Measurements from ENCODE around the gene RCE1.
"Not testable (repeated sequence)": the region's sequence is repeated elsewhere in the genome, so short reads cannot be mapped to it uniquely, and the experiment has no call there.

RCE1 gene

DNA sequence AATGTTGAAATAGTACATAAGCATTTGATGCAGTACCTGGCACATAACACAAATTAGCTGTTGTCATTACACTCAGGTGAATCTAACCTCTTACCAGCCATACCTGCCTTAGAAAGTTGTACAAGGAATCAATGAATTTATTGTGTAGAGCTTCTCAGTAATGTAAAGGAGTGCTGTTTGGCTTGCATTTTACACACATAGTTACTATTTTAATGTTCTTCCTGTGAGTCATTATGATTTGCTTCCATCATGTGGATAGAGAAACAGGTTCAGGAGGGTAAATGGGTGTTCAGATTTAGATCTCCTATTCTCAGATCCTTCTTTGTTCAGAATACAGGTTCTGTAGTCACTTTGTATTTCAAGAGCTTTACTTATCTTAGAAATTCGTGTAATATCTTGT, 27.6 kb upstream of the RCE1 start:
- DNase-seq (ENCODE audit: low read depth, low spot score): no peak
- H3K4me3 ChIP-seq (ENCODE audit: low read depth, low read length): no peak overlapping the region
- ChIA-PET CTCF (interaction anchor here (0.6 to 3.3 kb wide), 2 partner anchors 18 to 20 kb away, joined by 3 to 9 read pairs; no protein-coding TSS in a partner anchor), POLR2A (no interaction called here)
- no peak for TF ChIP-seq CTCF (IDR thresholded peaks at IDR 0.05; ENCODE audit: insufficient read depth, low read length, missing control alignments)

DNA sequence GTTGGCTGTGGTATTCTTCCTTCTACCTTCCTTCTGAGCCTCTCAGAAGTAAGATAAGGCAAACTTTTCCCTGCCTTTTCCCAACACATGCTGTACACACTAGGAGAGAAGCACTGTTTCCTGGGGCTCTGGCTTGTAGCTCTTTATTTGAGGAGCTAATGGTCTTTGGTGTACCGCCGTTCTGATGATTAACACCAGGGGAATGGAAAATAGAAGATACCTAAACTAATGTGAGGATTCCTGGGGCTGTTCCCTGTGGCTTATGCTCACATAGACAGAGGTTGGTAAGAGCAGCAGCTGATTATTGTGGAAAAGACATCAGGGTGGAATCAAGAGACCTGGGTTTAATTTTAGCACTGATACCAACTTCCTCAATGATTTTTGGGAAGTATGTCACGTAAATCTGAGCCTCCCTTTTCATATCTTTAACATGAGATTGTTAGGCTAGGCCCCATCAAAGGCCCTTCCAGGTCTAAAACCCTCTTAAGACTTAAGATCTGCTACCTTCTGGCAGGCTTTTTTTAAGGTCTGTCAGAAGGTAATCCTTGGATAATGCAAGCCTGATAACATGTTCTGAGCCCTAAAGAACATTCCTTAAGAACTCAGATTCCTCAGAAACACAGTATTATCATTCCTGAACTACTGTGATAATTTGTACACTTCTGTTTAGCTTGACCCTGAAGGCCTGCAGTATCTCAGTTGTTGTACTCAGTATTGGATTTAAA, 24.8 kb upstream of the RCE1 start:
- POLR2A ChIA-PET: no interaction called here
- no peak for DNase-seq (ENCODE audit: low read depth, low spot score)
- no peak for TF ChIP-seq CTCF (IDR thresholded peaks at IDR 0.05; ENCODE audit: insufficient read depth, low read length, missing control alignments)
- H3K4me3 ChIP-seq (ENCODE audit: low read depth, low read length): no peak overlapping the region
- CTCF ChIA-PET: interaction anchor here (1.0 to 5.1 kb wide), 5 partner anchors 15 to 158 kb away, joined by 3 to 26 read pairs (median 4); partner anchors contain the start of gene RCE1

DNA sequence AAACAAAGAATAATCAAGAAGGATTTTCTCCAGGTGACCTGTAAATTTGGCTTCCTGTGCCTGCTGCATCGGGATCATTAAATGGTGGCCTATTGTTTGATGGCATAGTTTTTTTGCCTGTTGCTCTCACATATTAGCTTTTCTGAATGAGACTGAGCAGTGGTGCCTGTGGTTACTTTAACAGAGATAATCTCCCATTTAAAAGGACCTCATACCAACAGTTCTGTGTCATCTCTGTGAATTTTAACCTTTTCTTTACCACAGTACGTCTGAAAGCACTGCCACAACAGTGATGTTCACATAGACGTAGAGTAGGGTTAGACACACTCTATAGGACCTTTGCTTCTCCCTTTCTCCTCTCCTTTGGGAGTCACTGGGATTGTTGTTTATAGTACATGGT, 22.9 kb upstream of the RCE1 start:
- POLR2A ChIA-PET: no interaction called here

GRCh38 chr11:66820901-66821300, 22.3 kb upstream of the RCE1 start:
- no peak for DNase-seq (ENCODE audit: low read depth, low spot score)
- TF ChIP-seq CTCF (IDR thresholded peaks at IDR 0.05; ENCODE audit: insufficient read depth, low read length, missing control alignments): no peak
- ChIA-PET CTCF (interaction anchor here (5.1 kb wide), 1 partner anchor 13 kb away, joined by 26 read pairs; no protein-coding TSS in a partner anchor), POLR2A (no interaction called here)
- H3K4me3 ChIP-seq (ENCODE audit: low read depth, low read length): no peak overlapping the region

More for the DNA sequence above, 22.9 kb upstream of the RCE1 start:
- no peak for DNase-seq (ENCODE audit: low read depth, low spot score)
- CTCF ChIA-PET: interaction anchor here (5.1 kb wide), 1 partner anchor 13 kb away, joined by 26 read pairs; no protein-coding TSS in a partner anchor
- no peak for TF ChIP-seq CTCF (IDR thresholded peaks at IDR 0.05; ENCODE audit: insufficient read depth, low read length, missing control alignments)
- H3K4me3 ChIP-seq (ENCODE audit: low read depth, low read length): no peak overlapping the region

GRCh38 chr11:66823700-66824099, 19.5 kb upstream of the RCE1 start:
- no peak for DNase-seq (ENCODE audit: low read depth, low spot score)
- H3K4me3 ChIP-seq (ENCODE audit: low read depth, low read length): no peak overlapping the region
- no peak for TF ChIP-seq CTCF (IDR thresholded peaks at IDR 0.05; ENCODE audit: insufficient read depth, low read length, missing control alignments)
- ChIA-PET CTCF (interaction anchor here (1.4 kb wide), 2 partner anchors 10 to 129 kb away, joined by 4 read pairs; no protein-coding TSS in a partner anchor), POLR2A (no interaction called here)

DNA sequence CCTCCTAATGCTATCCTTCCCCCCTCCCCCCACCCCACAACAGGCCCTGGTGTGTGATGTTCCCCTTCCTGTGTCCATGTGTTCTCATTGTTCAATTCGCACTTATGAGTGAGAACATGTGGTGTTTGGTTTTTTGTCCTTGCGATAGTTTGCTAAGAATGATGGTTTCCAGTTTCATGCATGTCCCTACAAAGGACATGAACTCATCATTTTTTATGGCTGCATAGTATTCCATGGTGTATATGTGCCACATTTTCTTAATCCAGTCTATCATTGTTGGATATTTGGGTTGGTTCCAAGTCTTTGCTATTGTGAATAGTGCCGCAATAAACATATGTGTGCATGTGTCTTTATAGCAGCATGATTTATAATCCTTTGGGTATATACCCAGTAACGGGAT, 18.7 kb upstream of the RCE1 start:
- CTCF ChIA-PET: interaction anchor here (1.4 kb wide), 2 partner anchors 9 to 130 kb away, joined by 4 read pairs; no protein-coding TSS in a partner anchor
- POLR2A ChIA-PET; DNase-seq (ENCODE audit: low read depth, low spot score); H3K4me3 ChIP-seq (ENCODE audit: low read depth, low read length): not testable (repeated sequence)

GRCh38 chr11:66834539-66834845, 8.7 kb upstream of the RCE1 start:
- ChIA-PET POLR2A (no interaction called here), CTCF (interaction anchor here (0.6 to 13.1 kb wide), 25 partner anchors 8 to 427 kb away, joined by 3 to 246 read pairs (median 4); partner anchors contain the start of genes RBM4B and RCE1)
- TF ChIP-seq CTCF (IDR thresholded peaks at IDR 0.05; ENCODE audit: insufficient read depth, low read length, missing control alignments): no peak
- no peak overlapping the region for H3K4me3 ChIP-seq (ENCODE audit: low read depth, low read length)
- DNase-seq (ENCODE audit: low read depth, low spot score): no peak
